ENCODE measurements around the gene SFPQ. TPM values are rescaled to one million over a fixed set of nuclear protein-coding genes. Genes with fewer than 3 reads are reported as not detected.

The SFPQ gene
- total and polyA plus RNA-seq, 2 of the 8 experiments (the other 6 are each of a cell fraction or from before 2014, with no cell fraction given): 118 to 469 TPM

GRCh38 chr1:35203295-35203694 is 10.3 kb upstream of the SFPQ start (continued):
- TF ChIP-seq CHD7 (IDR thresholded peaks at IDR 0.05; ENCODE audit: insufficient replicate concordance, low read length) (no peak), EP300 (IDR thresholded peaks at IDR 0.05; ENCODE audit: borderline replicate concordance in 1 of 2, low read depth in 2 of 2, low read length in 2 of 2) (no peak), SP2 (IDR thresholded peaks at IDR 0.05; ENCODE audit: low read length) (no peak)
